Measurements from ENCODE around the gene GNAI2. TPM values are rescaled to one million over a fixed set of nuclear protein-coding genes. Genes with fewer than 3 reads are reported as not detected.

The GNAI2 gene
- total RNA-seq, 4 donors from 2014 or later: 71.8 to 178 (median 98.4) TPM

DNA sequence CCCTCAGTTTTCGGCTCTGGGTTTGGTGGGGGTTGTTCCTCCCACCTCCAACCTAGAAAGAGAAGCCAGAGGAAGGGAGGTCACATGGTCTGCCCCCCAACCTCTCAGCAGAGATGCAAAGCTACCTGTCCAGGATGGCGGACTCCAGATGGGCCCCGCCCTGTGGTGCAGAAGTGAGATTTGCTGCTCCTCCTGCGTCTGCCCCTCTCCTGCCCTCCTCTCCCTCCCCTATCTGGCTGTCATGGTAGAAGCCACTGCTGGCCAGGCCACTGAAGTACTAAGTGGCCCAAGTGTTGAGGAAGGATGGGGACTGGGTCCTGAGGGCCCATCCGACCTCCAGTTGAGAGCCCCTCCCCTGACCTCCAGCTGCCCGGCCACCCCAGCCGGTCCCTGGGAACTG lies 30.8 kb downstream of the GNAI2 start:
- Histone ChIP-seq H3K27me3 (no peaks in the 10 kb centered on the region), H3K9me3 (no peaks in the 10 kb centered on the region), H3K4me1 (peaks cover 0 to 62% (median 10%) of the 10 kb centered on the region in 4 donors), H3K4me3 (peak overlapping the region; percentile 20 to 54 (median 44)), H3K36me3 (no peaks in the 10 kb centered on the region), H3K27ac (peak overlapping the region; percentile 50 to 100 (median 94))
- no peak for DNase-seq
- TF ChIP-seq, protein P1, sequence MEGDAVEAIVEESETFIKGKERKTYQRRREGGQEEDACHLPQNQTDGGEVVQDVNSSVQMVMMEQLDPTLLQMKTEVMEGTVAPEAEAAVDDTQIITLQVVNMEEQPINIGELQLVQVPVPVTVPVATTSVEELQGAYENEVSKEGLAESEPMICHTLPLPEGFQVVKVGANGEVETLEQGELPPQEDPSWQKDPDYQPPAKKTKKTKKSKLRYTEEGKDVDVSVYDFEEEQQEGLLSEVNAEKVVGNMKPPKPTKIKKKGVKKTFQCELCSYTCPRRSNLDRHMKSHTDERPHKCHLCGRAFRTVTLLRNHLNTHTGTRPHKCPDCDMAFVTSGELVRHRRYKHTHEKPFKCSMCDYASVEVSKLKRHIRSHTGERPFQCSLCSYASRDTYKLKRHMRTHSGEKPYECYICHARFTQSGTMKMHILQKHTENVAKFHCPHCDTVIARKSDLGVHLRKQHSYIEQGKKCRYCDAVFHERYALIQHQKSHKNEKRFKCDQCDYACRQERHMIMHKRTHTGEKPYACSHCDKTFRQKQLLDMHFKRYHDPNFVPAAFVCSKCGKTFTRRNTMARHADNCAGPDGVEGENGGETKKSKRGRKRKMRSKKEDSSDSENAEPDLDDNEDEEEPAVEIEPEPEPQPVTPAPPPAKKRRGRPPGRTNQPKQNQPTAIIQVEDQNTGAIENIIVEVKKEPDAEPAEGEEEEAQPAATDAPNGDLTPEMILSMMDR (IDR thresholded peaks at IDR 0.05): no peak
- TF ChIP-seq POLR2A (IDR thresholded peaks at IDR 0.05): no peak

DNA sequence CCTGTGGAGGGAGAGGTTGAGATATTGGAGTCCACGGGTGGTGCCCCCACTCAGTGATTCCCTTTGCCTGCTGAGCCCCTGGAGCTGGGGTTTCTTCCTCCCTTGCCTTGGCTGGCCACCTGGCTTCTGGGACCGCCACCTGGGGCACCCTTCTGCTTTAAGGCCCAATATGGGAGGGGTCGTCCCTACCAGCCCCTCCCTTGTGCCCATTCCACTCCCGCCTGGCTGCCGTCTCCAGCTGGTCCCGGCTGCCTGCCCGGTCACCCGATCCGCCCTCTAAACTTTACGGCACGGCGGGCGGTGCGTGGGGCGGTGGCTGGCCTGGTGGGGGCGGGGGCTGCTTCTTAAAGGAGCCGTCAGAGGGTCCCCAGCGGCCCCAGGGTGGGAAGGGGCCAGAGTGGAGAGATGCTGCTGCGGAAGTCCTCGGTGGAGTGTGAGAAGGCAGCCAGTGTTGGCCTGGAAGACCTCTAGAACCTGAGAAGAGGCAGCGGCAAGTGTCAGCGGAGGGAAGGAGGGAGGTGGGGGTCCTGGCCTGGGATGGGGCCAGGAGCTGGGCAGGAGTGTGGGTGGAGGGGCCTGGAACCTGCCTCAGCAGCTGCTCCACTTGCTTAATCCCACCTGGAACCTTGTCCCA lies 31.4 kb downstream of the GNAI2 start:
- TF ChIP-seq, protein P1 (IDR thresholded peaks at IDR 0.05): no peak
- peak; percentile 69 to 78 for TF ChIP-seq POLR2A (IDR thresholded peaks at IDR 0.05)
- Histone ChIP-seq H3K36me3 (no peaks in the 10 kb centered on the region), H3K4me1 (peaks cover 0 to 67% (median 10%) of the 10 kb centered on the region in 4 donors), H3K27me3 (no peaks in the 10 kb centered on the region), H3K9me3 (no peaks in the 10 kb centered on the region), H3K4me3 (peak overlapping the region; percentile 20 to 54 (median 44)), H3K27ac (peak overlapping the region; percentile 50 to 100 (median 94))
- peak in 2 of 3 donors; percentile 81 to 84 for DNase-seq

- TF ChIP-seq, protein P1 (IDR thresholded peaks at IDR 0.05): no peak
- no peak for TF ChIP-seq POLR2A (IDR thresholded peaks at IDR 0.05)
- Histone ChIP-seq H3K9me3 (no peaks in the 10 kb centered on the region), H3K4me1 (peaks cover 5 to 76% (median 14%) of the 10 kb centered on the region in 4 donors), H3K27ac (peak overlapping the region; percentile 50 to 100 (median 94)), H3K4me3 (peak overlapping the region in 2 of 4 donors; percentile 57 to 66), H3K27me3 (no peaks in the 10 kb centered on the region), H3K36me3 (no peaks in the 10 kb centered on the region)
- DNase-seq: no peak
These were observed 32.3 kb downstream of the GNAI2 start for GRCh38 chr3:50268276-50268675.

DNA sequence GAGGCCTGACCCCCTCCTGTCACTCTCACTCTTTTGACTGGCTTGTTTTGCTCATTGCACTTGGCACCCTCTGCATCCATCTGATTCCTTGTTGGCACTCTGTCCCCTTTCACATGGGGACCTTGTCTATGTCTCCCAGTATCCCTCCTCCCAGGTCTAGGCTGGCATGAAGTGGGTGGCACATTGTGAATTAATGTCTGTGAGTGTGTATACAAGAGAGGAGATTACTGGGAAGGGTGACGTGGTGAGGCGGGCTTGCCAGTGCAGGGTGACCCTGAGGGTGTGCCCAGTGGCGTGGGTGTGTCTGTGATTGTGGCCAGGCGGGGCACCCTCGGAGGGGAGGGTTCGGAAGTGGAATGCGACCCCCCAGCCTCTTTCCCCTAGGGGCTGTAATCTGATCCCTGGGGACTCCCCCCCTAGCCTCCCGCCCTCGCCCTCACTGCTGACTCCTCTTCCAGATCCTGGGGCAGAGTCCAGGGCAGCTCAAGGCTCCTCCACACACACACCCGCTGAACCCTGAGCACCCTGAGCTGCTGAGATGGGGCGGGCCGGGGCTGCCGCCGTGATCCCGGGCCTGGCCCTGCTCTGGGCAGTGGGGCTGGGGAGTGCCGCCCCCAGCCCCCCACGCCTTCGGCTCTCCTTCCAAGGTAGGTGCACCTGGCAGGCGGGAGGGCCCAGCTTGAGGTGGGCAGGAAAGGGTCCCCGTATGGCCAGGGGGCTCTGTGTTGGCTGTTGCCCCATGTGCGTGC lies 32.9 kb downstream of the GNAI2 start, which contains the start of gene SEMA3B:
SEMA3B (plus strand) TSS at position 445 of the 749 bp plus-strand sequence; CDS start at position 539, 94 bp downstream.
- TF ChIP-seq, protein P1 (IDR thresholded peaks at IDR 0.05): no peak
- peak; percentile 88 to 90 for TF ChIP-seq POLR2A (IDR thresholded peaks at IDR 0.05)
- H3K36me3 ChIP-seq: peaks cover 0 to 4% (median 0%) of the 10 kb centered on the region in 3 donors
- H3K27ac ChIP-seq: peak within 1 kb of the TSS; percentile 50 to 100 (median 94)
- H3K27me3 ChIP-seq: no peaks in the 10 kb centered on the region
- peaks cover 7 to 82% (median 18%) of the 10 kb centered on the region in 4 donors for H3K4me1 ChIP-seq
- DNase-seq: peak in 2 of 3 donors; percentile 91 to 94
- no peaks in the 10 kb centered on the region for H3K9me3 ChIP-seq
- H3K4me3 ChIP-seq: peak within 1 kb of the TSS in 3 of 4 donors; percentile 30 to 66 (median 57)

- Histone ChIP-seq H3K4me1 (peaks cover 9 to 82% (median 18%) of the 10 kb centered on the region in 4 donors), H3K27me3 (no peaks in the 10 kb centered on the region), H3K4me3 (peak overlapping the region in 3 of 4 donors; percentile 30 to 66 (median 57)), H3K9me3 (no peaks in the 10 kb centered on the region), H3K36me3 (peaks cover 0 to 5% (median 0%) of the 10 kb centered on the region in 3 donors), H3K27ac (peak overlapping the region; percentile 38 to 100 (median 94))
- TF ChIP-seq, protein P1 (IDR thresholded peaks at IDR 0.05): no peak
- TF ChIP-seq POLR2A (IDR thresholded peaks at IDR 0.05): no peak
- no peak for DNase-seq
These were observed 33.5 kb downstream of the GNAI2 start for GRCh38 chr3:50269460-50269859.

All from Peyer's patch (tissue), 4 donors.